ENCODE measurements around the gene GRM7. TPM values are rescaled to one million over a fixed set of nuclear protein-coding genes. Genes with fewer than 3 reads are reported as not detected.

GRM7 gene
- total RNA-seq, 1 experiment from 2014 or later: not detected

DNA sequence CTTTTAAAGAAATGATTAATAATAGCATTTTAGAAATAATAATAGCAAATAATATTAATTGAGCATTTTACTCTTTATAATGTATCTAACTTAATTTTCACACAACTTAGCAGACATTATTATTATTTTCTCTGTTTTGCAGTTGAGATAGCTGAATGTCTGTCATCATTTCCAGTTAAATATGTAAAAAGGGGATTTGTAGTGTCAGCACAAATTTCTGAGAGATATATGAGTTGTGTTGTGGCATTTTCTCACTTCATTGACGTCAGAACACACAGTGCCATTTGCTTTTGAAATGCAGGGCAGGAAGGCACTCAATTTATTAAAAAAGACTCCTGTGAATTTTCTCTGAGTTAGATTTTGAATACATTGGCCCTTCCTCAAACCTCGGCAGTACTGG is 111.0 kb downstream of the GRM7 start:
- no peak for DNase-seq (ENCODE audit: low read depth)

DNA sequence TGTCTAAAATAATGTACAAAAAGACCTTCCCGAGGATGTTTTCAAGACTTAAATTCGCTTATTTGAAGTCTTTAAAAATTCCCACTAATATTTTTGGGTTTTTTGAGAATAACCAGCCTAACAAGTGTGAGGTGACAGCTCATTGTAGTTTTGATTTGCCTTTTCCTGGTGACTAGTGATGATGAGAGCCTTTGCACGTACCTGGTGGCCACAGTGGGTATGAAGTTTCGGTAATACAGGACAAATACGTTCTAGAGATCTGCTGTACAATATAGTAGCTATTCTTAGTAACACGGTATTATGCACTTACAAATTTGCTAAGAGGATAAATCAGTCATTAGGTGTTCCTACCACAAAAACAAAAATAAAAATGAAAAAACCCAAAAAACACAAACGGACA is 124.9 kb downstream of the GRM7 start:
- DNase-seq (ENCODE audit: low read depth): no peak

DNA sequence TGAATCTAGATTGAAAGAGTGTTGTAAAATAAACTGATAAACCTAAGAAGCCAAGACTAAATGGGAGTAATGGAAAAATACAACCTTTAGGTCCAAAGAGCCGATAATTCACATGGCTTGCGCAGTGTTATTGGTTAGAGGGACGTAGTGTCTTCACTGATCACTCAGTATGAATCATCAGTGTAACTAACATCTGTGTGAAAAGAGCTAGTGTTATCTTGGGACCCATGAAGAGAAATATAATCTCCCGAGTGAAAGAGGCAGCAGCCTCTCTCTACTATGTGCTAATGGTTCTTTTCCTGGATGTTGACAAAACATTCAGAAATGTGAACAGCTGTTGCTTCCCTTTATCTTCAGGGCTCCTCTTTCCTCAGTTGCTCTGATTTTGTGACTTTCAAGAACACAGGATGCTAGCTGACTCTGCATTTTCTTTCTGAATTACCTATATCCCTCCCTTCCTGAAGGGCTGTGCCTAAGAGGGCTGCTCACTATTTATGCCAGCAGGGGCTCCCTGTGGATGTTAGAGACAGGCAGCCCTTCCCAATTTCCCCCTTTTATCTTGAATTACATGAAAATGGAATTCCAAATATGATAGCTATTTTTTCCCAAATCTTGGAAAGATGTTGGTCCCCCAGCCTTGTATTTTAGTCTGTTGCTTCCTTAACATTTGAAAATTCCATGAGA is 128.8 kb downstream of the GRM7 start:
- no peak for DNase-seq (ENCODE audit: low read depth)

DNA sequence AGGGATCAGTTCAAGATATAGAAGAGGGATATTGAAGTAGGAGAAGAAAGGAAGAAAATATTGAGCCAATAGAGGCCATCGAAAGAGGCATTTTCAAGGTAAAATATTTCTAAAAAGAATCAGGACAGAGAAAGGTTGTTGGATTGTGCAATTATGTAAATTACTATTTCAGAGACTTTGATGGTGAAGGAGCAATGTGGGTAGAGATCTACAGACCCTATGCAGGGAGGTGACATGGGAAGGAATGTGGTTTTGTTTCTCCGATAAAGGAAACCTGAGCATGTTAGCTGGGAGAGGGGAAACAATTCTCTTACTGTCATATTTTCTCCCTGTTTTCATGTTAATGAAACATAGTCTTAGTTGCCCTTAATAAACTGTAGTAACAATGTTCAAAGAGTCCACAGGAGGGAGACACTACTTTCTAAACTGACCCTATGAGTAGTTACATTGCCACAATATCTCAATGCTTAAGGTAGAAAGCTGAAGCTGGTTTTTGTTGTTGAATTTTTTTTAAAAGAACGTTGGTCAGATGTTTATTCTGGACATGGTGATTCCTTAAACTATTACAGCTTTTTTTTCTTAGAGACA is 133.3 kb downstream of the GRM7 start:
- no peak for DNase-seq (ENCODE audit: low read depth)

GRCh38 chr3:7000501-7000900 is 139.6 kb downstream of the GRM7 start:
- DNase-seq (ENCODE audit: low read depth): no peak

GRCh38 chr3:7001370-7001769 is 140.5 kb downstream of the GRM7 start:
- DNase-seq (ENCODE audit: low read depth): no peak

DNA sequence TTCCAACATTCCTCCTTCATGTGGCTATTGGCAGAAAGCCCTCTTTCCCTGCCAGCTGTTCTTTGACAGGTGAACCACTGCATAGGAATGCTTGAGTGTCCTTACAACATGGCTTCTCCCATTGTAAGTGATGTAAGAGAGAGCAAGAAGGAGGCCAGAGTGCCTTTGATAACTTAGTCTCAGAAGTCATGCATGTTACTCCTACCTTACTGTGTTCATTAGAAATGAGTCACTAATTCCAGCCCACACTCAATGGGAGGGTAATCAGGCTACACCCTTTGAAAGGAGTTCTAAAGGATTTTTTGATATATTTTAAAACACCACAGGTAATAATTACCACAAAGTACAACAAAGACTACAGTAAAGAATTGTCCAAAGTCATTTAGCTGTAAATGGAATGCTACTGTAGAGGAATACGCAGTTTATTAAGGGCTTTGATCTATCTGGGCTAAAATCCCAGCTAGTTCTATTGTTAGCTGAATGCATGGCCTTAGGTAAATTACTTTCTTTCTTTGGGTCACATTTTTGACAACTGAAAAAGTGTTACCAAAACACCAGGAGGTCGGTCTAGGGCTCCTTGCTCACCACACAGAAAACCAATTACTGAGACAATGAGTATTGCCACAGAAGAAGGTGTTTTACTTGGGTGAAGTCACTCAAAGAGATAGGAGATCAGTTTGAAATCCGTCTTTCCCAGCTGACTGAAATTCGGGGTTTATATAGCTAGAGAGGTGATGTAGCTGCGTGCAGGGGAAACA is 154.9 kb downstream of the GRM7 start:
- no peak for DNase-seq (ENCODE audit: low read depth)

DNA sequence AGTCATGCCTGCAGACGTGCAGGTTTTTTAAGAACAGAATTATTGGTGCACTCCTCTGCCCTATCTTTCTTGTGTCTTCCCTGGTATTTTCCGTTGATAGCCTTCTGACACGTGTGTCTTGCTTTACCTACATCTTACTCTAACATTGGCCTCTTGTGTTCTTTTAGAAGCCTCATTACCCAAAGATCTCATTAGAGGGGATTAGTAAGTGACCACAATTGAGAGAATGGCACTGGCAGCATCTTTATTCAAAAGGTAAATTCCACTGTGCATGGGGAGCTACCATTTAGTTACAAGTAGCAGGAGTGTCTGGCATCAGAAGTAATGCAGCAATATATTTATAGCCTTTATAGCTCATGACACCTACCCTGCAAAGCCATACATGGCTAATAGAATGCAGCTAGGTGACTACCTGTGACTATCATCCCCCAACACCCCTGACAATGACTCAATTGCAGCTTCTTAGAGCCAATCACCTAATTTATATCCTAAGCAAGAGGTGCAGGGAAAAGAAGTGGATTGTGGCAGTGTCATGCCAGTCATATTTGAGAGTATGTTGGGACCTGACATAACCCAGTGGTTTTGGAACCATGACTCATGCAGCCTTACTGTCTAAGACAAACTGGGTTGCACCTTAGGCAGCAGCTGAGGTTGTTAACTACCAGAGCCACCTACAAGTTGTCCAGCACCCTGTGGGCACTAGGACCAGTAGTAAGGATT is 164.8 kb downstream of the GRM7 start:
- DNase-seq (ENCODE audit: low read depth): no peak

- no peak for DNase-seq (ENCODE audit: low read depth)
These were observed 168.6 kb downstream of the GRM7 start for GRCh38 chr3:7029562-7029961.

DNA sequence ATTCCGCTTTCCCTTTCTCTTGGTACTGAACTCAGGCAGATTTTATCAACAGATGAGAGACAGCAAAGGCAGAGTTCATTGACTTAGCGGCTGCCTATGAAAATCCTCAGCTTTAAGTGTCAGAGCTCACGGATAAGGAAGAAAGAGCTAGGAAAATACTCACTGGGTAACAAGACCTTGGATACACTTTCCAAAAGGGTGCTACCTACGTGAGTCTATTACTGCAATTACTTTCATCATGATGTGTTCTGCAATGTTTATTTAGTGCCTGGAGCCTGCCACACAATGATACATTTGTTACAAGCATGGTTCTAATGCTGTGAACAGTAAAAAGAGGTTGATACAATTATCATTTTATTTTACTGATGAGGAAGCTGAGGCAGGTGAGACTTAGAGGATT is 177.5 kb downstream of the GRM7 start:
- no peak for DNase-seq (ENCODE audit: low read depth)

- DNase-seq (ENCODE audit: low read depth): no peak
These were observed 201.8 kb downstream of the GRM7 start for GRCh38 chr3:7062714-7063113.

- DNase-seq (ENCODE audit: low read depth): no peak
These were observed 209.5 kb downstream of the GRM7 start for GRCh38 chr3:7070461-7070860.

GRCh38 chr3:7074217-7074616 is 213.3 kb downstream of the GRM7 start:
- no peak for DNase-seq (ENCODE audit: low read depth)

DNA sequence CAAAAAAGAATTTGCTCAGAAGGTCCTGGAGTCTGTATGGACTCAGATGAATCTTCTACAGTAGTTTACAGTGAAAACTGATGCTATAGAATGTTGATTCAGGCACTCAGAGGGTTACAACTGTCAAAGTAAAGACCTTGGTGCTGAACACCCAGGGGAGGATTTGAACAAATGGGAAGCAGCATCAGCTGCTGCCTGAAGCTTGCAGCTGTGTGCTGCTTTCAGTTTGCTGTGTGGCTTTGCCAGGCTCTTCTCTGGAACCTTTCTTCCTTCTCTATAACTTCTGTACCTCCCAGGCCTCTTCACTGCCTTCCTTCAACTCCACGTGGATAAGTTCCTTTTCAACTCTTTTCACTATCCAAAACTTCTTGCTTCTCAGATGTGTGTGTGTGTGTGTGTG is 214.2 kb downstream of the GRM7 start:
- no peak for DNase-seq (ENCODE audit: low read depth)

DNA sequence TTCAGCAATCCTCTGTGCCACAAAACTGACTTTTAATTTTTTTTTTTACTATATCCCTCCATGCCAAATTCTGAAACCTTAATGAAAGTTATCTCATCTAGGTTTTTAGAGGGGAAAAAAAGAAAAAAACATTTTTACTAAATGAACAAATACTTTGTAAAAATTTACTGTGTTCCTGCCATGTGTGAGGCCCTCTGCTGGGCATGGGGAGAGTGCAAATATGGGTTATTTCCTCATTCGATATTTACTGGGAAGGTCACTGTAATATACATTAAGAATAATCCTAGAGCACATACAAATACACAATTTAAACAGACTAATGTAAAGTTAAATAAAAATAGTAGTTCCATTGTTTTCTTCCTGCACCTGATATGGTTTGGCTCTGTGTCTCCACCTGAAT is 215.0 kb downstream of the GRM7 start:
- DNase-seq (ENCODE audit: low read depth): no peak

GRCh38 chr3:7082244-7082643 is 221.3 kb downstream of the GRM7 start:
- no peak for DNase-seq (ENCODE audit: low read depth)

DNA sequence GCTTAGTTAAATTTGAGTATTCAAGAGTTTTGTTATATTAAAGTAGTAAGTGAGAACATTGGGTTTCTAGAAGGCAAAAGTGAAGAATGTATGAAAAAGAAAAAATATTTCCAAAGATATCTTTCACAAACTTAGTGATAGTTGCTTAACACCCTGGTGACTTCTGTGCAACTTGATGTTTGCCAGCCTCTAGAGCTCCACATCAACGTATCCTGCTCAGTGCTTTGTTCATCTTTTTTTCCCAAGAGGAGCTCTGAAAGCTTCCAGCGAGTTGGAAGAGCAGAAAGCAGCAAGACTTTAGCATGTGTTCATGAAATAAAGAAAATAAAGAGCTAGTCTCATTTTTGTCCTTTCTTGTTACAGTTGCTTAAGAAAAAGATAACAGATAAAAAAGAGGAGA is 225.5 kb downstream of the GRM7 start:
- DNase-seq (ENCODE audit: low read depth): no peak

- DNase-seq (ENCODE audit: low read depth): no peak
These were observed 234.2 kb downstream of the GRM7 start for GRCh38 chr3:7095116-7095515.

DNA sequence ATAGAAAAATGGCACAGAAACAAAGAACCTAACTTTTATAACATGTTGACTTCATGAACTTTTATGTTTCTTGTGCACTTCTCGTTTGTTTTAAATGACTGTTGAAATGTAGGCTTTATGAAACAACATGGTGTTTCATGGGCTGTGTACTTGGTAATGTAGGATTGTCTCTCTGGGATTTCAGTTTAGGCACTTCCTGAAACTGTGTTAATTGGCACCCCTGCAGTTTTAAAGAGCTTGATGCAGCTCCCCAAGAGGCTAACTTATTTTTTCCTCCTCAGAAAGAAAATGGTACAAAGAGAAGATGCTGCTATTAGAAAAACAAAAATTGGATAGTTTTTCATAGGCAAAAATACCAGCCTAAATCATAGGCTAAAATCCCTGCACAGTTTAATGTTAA is 239.2 kb downstream of the GRM7 start:
- DNase-seq (ENCODE audit: low read depth): no peak

- no peak for DNase-seq (ENCODE audit: low read depth)
These were observed 245.7 kb downstream of the GRM7 start for GRCh38 chr3:7106635-7107034.

DNA sequence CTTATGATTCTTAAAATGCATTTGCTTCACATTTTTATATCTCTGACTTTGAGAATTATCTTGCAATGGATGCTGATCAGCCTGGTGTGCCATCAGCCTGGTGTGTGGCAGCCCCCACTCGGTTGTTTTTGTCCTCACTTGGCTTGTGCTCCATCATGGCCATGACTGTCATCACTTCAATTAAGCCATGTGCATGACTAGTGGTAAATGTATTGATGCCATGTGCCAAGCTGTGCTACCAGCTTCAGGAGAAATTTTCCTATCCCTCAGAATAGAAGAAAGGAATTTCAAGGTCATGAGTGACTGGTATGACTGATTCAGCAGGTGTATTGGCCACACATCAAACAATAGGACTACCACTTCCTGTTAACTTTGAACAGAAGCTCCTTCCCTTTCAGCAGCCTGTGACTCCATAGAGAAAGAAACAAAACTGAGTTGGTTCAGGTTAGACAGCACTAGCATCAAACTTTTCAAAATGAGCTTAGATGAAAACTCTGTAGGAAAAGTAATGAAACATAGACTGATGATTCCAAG is 251.7 kb downstream of the GRM7 start:
- no peak for DNase-seq (ENCODE audit: low read depth)

GRCh38 chr3:7144697-7145308 is 283.9 kb downstream of the GRM7 start:
- no peak for DNase-seq (ENCODE audit: low read depth)

Measured in Daoy (cell line).